NCI-H2227 treated with DMSO at 0.1 percent for 48 hours (cell line): ENCODE results near the gene WDR87.
A peak's percentile ranks its signal among the peaks of the same experiment; 100 is the strongest.

Source experiments
- DNase-seq: peaks from one replicate; lab custom pipeline; 2025; lab: John Stamatoyannopoulos, UW

The WDR87 gene

GRCh38 chr19:37905946-37906868 is at the start of gene WDR87:
WDR87 (minus strand) TSS chr19:37906594; CDS start chr19:37898239, 8,355 bp downstream.
- DNase-seq: peak; percentile 100

DNA sequence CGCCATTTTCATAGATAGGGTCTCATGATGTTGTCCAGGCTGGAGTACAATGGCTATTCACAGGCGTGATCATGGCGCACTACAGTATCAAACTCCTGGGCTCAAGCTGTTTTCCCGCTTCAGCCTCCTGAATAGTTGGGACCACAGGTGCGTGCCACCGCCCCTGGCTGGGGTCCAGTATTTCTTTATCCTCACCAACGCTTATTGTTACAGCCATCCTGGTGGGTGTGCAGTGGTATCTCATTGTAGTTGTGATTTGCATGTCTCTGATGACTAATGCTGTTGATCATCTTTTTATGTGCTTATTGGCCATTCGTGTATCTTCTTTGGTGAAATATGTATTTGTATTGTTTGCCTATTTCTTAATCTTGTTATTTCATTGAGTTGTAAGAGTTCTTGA is 49.6 kb upstream of the WDR87 start:
- DNase-seq: no peak

DNA sequence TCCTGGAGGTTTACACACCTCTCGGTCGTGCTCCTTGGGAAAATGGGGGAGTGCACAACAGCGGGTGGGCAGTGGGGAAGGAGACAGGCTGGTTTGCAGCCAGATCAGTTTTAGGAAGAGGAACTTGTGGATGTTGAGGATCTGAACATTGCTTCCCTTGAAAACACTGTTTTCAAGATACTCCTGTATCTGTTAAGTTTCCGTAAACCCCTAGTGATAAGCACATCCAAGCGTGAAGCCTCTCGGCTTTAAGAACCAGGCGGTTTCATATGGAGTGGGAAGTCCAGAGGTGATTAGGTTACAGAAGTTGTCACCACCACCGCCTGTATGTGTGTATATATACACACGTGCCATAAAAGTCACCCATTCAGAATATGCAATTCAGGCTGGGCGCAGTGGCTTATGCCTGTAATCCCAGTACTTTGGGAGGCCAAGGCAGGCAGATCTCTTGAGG is 48.1 kb upstream of the WDR87 start:
- DNase-seq: no peak

DNA sequence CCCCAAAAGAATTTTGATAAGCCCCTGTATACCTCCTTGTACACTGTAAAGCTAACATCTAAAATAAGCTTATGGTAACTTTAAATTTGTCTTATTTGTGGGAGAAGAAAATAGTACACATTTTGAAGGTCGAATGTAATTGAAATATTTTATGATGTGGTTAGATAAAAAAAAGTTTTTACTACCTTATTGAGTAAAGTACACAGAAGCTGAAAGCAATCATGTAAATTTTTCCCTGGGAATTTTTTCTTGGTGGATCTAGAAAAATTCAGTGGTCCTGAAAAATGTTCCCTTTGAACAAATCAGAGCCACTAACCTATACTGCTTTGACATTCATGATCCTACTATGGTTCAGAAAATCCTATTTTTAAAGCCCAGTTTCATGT is 47.5 kb upstream of the WDR87 start:
- DNase-seq: no peak

GRCh38 chr19:37953171-37953917 is 47.0 kb upstream of the WDR87 start:
- DNase-seq: no peak

DNA sequence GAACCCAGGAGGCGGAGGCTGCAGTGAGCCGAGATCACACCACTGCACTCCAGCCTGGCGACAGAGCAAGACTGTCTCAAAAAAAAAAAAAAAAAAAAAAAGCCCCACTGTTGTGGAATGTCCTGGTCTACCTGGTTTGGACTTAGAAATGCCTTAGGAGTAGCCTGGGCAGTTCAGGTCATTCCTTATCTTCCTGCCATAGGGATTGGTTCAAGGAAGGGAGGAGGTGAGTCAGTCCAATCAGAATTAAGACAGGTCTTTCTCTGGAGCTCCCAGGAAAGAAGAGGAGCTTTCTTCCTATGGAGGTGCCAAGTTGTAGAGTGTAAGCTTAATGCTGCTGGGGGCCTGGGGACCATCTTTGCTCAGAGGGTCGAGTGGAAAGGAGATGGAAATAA is 45.4 kb upstream of the WDR87 start:
- DNase-seq: no peak

- DNase-seq: no peak
Observed at GRCh38 chr19:37950471-37951175, 44.2 kb upstream of the WDR87 start.

DNA sequence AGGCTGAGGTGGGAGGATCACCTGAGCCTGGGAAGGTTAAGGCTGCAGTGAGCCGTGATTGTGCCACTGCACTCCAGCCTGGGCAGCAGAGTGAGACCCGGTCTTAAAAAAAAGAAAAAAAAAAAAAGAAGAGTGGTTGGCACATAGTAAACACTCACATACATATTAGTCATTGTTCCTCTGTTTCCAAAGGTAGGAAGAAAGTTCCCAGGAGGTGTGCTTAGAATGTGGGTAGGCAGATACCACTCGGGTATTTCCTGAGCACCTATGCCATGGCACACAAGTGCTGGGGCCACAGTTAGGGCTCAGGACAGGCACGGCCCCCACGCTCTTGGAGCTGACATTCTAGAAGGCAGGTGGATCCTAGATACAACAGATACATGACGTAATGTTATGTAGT is 42.0 kb upstream of the WDR87 start:
- no peak for DNase-seq

- no peak for DNase-seq
Observed at GRCh38 chr19:37947778-37948177, 41.4 kb upstream of the WDR87 start.

GRCh38 chr19:37946132-37946531 is 39.7 kb upstream of the WDR87 start:
- no peak for DNase-seq

DNA sequence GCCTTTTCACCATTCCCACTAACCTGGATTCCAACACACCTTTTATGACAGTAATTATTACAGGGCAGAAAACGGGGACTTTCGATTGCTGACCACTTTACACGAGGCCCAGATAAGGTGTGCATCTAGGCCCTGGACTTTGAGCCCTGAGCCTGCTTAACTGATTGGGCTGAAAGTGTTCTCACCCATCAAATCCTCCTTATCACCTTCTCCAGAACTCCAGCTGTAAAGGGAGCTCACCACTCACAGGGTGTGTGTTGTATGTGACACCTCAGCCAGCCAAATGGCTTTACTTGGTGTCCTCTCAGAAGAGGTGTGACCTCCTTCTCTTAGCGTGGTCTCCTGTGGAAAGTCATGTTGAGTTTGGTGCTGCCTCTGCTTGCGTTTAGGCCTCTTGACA is 37.1 kb upstream of the WDR87 start:
- DNase-seq: no peak

DNA sequence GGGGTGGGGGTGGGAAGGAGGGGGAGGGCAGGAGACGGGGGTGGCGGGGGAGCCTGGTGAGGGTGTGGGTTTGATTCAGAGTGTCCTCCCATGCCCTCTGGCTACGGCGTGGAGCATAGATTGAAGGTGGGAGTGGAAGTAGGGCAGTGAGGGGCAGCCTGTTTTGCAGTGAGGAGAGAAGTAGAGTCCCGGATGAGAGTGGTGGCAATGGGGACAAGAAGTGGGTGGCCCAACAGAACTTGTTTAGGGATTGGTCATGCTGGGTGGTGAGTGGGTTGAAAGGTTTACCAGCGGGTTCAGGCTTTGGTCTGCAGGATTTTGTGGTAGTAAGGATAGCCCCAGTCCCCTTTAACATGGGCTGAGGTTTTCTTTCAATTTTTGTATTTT is 36.1 kb upstream of the WDR87 start:
- DNase-seq: no peak

DNA sequence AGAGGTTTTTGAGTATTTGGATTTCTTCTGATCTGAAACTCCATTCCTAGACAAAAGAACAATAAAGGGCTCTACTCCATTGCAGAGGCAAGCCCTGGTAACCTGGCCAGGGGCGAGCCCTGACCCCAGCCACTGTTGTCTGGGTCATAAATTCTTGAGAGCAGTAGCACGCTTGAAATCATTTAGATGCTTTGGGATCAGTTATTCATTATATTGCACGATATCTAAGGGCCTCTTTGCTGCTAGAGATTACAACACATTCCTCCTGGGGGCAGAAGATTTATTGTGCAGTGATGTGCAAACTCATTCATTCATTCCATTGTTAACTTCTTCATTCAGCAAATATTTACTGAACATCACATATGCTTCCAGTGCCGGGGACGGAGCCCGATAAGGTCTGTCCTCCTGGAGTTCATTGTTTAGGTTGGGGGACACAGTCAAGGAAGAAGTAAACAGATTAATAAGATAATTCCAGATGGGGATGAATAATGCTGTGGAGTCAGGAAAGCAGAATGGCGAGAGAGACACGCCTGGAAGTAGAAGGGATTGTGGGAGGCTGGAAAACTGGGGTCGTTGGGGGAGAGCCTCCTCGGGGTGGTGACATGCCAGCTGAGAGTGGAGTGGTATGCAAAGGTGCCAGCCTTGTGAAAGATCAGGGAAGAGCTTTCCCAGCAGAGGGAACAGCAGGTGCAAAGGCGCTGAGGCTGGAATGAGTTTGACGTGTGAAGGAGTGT is 35.6 kb upstream of the WDR87 start:
- DNase-seq: no peak

DNA sequence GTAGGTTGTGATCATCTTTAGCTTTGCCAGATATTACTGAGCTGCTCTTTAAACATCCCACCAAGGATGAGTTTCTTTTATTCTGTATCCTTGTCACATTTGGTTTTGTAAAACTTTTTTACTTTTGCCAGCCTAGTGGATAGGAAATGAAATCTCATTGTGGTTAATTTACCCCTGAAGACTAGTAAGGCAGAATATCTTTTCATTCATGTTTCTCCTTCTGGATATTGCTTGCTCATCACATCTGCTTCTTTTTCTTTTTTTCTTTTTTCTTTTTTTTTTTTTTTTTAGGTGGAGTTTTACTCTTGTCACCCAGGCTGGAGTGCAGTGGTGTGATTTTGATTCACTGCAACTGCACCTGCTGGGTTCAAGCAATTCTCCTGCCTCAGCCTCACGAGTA is 32.0 kb upstream of the WDR87 start:
- no peak for DNase-seq

DNA sequence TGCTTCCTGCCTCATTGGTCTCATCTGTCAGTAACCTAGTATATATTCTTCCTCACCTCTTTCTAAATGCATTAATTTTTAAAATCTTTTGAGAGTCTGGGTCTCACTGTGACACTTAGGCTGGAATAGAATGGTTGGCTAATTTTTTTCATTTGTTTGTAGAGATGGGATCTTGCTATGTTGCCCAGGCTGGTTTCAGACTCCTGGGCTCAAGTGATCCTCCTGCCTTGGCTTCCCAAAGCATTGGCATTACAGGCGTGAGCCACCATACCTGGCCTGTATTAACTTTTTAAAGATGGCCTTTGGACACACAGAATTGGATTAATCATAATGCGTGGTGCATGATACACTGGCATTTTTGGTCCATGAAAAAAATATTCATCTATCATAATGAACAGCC is 30.5 kb upstream of the WDR87 start:
- no peak for DNase-seq

GRCh38 chr19:37936166-37936565 is 29.8 kb upstream of the WDR87 start:
- DNase-seq: no peak

DNA sequence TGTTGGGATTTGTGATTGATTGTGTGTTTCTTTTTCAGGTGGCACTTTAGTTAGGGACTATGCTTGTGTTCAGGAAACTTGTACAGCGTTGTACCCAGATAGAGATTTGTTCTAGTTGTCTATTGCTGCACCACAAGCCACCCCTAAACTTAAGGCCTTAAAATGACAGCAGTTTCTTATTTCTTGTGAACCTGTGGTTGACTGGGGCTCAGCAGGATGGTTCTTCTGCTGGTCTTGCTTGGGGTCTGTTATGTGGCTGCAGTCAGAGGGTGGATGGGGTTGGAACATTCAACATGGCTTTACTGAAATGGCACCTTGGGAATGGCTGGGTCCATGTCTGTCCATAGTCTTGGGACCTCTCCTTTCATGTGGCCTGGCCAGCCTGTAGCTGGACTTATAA is 28.9 kb upstream of the WDR87 start:
- no peak for DNase-seq

DNA sequence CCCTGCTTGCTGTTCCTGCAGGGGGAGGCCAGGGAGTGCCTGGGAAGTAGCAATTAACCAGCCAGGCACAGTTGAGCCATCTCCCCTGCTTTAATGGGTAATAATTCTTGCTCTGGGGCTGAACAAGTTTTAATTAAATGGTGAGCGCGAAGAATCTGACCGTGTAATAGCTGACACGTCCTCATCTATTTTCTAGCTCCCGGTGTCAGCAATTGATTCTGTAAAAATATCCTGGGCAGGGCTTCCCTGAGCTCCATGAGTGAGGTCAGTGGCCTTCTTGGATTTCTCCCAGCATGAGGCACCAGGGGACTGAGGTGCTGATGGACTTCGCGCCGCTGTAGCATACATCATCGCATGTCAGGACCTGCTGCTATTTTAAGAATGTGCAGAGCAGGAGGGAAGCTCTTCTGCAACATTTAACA is 27.6 kb upstream of the WDR87 start:
- DNase-seq: peak; percentile 100

- peak; percentile 89 for DNase-seq
Observed at GRCh38 chr19:37932985-37933936, 26.9 kb upstream of the WDR87 start.

DNA sequence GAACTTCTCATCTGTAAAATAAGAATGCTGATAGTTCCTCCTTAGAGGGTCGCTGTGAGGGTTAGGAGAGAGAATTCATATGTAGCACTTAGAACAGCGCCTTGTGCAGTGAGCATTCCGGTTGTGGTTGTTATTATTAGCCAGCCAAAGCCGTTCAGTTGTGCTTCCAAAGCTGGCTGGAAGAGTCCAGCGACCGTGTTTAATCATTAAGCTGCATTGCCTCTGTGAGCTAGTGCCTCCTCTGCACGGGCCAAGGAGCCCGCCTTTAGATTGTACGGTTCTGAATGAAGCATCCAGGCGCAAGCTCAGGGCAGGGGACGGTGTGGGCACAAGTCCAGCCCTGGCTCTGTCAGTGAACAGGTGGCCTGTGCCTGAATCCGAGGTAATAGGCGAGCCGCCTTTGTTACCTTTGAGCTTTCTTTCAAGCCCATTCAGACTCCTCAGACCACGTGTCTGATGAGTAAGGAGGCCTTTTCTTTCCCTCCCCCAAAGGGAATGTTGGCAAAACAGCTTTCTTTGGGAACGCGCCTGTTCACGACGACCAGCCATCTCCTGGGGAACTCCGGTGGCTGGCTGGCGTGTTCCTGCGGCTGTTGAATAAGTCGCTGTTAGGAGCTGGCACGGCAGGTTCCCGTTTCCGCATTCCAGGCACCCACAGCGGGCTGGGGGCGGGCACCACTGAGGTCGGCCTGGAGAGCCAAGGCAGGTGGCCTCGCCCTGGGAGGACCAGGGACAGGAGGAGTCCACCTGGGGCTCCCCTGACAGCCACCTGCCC is 25.7 kb upstream of the WDR87 start:
- DNase-seq: peak; percentile 93
